HG02798 (cell line): Measurements from ENCODE around the gene AKIRIN2.
"Not testable (repeated sequence)": the region's sequence is repeated elsewhere in the genome, so short reads cannot be mapped to it uniquely, and the experiment has no call there.

Experiments used
- ATAC-seq: cut with Tn5 transposase; IDR thresholded peaks from one replicate; pipeline ENCODE4 v1.9.1; 2021; ENCODE audit warnings: mild to moderate bottlenecking; ENCODE audit not compliant: unreplicated experiment, poor library complexity

AKIRIN2 gene

GRCh38 chr6:87721311-87721710, 19.3 kb upstream of the AKIRIN2 start:
- ATAC-seq = no peak

- ATAC-seq = no peak
These were observed 16.8 kb upstream of the AKIRIN2 start for GRCh38 chr6:87718662-87719433.

DNA sequence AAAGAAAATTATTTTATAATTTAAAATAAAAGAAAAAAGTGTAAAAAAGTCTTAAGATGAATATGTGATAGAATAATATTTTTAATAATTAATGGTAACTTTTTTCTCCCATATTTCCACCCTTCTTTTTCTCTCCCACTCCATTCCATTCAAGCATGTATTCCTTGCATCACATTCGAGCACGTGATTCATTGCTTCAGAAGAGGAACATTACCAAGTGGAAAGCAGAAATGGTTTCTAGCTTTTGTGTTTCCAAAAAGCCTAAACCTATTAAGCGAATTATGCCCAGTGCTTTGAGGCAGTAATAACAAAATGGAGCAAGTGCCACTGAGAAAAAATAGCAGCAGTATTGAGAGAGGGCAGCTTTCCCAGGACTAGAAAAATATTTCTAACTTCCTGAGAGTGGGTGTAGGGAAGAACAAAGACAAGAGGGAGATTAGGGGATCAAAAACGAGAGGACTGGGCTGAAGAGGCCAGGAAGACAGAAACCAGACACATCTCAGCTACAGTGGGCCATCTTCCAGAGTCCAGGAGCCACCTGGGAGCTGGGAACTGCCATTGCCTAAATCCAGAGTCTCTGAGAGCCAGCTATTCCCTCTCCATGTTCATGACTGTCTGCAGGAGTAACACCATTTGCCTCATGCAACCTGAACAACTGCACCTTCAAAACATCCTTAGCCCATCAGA, 15.0 kb upstream of the AKIRIN2 start:
- no peak for ATAC-seq

DNA sequence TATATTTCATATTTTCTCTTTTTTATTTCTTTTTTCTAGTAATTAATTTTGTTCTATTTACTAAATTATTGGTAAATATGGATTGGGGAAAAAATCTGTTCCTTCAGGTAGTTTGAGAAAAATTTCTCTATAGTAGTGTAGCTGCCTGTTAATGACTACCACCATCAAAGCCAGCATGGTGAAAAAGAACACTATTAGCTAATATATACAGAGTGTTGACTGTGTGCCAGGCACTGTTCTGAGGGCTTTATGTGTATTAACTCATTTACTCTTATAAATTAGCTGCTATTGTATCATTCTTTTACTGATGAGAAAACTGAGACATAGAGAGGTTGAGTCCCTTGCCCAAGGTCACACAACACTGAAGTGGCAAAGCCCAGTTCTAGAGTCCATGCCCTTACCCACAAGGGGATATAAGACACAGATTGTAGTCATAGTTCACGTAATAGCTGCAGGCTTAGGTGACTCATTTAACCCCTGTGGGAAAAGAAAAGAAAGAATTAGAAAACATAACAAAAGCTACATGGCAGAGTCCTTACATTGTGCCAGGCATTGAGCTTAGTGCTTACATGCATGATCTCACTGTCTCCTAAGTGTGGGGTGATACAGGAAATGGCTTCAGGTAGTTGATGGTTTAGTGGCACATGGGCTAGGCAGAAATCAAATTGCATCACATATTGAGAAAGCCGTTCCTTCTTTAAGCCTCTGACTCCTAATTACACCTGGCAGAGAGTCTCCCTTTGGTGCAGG, 12.2 kb upstream of the AKIRIN2 start:
- no peak for ATAC-seq

GRCh38 chr6:87712713-87713112, 10.7 kb upstream of the AKIRIN2 start:
- ATAC-seq = not testable (repeated sequence)

GRCh38 chr6:87710090-87710489, 8.1 kb upstream of the AKIRIN2 start:
- ATAC-seq = no peak

DNA sequence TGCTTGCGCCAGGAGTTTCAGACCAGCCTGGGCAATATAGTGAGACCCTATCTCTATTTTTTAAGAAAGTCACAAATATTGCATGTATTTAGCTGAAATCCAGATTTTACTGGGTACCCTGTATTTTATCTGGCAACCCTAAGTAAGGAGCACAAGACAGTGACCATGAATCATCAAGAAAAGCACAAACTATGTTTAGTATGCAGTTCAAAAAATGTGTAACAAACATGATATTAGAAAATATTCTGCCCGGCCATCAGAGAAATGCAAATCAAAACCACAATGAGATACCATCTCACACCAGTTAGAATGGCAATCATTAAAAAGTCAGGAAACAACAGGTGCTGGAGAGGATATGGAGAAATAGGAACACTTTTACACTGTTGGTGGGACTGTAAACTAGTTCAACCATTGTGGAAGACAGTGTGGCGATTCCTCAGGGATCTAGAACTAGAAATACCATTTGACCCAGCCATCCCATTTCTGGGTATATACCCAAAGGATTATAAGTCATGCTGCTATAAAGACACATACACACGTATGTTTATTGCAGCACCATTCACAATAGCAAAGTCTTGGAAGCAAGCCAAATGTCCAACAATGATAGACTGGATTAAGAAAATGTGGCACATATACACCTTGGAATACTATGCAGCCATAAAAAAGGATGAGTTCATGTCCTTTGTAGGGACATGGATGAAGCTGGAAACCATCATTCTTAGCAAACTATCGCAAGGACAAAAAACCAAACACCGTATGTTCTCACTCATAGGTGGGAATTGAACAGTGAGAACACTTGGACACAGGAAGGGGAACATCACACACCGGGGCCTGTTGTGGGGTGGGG, 6.8 kb upstream of the AKIRIN2 start:
- ATAC-seq = not testable (repeated sequence)

GRCh38 chr6:87706187-87706966, 4.3 kb upstream of the AKIRIN2 start:
- no peak for ATAC-seq

GRCh38 chr6:87705070-87705691, 3.1 kb upstream of the AKIRIN2 start:
- ATAC-seq = peak; percentile 46

DNA sequence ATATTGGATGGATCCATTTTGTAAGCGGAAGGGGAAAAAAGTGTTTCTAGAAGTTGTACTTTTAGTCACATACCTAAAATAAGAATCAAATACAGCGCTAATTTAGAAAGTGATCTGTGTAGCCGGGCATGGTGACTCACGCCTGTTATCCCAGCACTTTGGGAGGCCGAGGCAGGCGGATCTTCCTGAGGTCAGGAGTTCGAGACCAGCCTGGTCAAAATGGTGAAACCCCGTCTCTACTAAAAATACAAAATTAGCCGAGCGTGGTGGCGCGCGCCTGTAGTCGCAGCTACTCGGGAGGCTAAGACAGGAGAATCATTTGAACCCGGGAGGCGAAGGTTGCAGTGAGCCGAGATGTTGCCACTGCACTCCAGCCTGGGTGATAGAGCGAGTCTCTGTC, 1.0 kb upstream of the AKIRIN2 start:
- not testable (repeated sequence) for ATAC-seq

GRCh38 chr6:87702589-87702945, 534 bp upstream of the AKIRIN2 start:
- ATAC-seq = peak; percentile 6

DNA sequence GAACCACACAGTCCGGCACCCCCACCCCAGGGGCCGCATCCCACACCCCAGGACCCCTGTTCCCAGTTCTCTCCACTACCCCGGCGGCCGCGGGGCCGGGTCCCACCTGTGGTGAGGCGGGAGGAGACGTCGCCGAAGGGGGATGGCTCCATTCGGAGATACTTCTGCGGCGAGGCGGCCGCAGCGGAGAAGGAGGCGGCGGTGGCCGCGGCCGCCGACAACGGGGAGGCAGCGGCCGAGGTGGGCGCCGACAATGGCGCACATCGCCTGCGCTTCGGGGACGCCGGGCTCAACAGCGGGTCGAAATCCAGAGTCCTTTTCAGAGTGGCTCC, 723 bp downstream of the AKIRIN2 start:
- ATAC-seq = peak; percentile 2

- no peak for ATAC-seq
These were observed 1.4 kb downstream of the AKIRIN2 start for GRCh38 chr6:87700397-87701343.

DNA sequence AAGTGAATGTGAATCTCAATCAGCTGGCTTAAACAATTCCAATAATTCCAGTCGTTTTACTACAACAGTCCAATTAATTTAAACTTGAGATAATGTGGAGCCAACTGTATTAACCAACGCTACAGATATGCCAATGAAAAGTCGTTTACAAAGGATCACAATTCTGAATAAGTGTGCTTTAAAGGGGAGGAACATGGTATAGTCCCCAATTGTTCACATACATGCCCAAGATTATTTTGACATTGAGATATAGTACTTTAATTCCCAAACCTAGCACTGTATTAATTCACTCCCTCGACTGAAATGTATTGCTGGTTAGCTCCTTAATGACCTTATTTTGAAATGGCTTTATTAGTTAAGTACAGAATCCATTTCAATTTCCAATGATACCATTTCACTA, 2.5 kb downstream of the AKIRIN2 start:
- no peak for ATAC-seq

GRCh38 chr6:87698547-87699006, 3.5 kb downstream of the AKIRIN2 start:
- ATAC-seq = no peak

DNA sequence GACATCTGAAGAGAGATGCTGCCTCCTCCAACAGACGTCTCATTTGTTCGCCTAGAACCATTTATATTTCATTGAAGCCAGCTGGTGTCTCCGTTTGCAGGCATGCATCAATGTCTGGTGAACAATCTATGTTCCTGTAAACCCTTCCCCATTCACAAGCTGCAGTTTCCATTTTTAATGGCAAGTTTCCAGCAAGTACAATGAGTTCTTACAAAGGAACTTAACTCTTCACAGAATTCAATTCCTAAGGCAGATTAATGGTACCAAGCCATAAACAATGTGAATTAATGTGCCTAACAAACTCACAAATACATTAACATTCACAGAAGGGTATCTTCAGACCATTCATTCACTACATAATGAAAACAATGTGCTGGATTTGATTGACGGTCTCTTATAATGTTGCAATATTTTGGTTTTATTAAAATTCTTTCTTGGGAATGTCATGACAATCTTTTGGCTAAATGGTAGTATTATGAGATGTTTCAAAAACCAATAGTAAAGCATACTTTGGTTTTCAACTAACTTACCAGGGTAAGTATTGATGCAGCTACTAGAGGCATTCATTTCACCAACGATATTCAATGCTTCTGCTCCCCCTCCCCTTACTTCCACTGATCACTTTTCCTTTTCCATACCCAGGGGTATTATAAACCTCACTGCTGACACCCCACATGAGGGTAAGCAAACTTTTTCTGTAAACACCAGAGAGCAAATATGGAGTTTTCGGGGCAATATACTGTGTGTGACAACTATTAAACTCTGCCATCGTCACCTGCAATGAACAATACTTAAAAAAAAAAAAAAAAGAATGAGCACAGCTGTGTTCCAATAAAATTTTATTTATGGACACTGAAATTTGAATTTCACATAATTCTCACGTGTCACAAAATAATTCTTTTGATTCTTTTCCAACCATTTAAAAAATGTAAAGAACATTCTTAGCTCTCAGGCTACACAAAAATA, 4.2 kb downstream of the AKIRIN2 start:
- ATAC-seq = no peak

- not testable (repeated sequence) for ATAC-seq
These were observed 5.2 kb downstream of the AKIRIN2 start for GRCh38 chr6:87696817-87697216.
